Thoracic aorta (tissue), 2 donors: Measurements from ENCODE around the gene PLXNA2. TPM values are rescaled to one million over a fixed set of nuclear protein-coding genes. Genes with fewer than 3 reads are reported as not detected.

Experiments
- ATAC-seq: fragments of 150-250 bp; one replicate; pipeline ENCODE4 v1.8.0; 2017; ENCODE audit warnings: low read depth; ENCODE audit not compliant: insufficient number of reproducible peaks, low FRiP score
- DNase-seq: peaks from one replicate; pipeline ENCODE4 v3.0.0-alpha.2; 2020; ENCODE audit warnings: low spot score
- H3K27ac ChIP-seq, 2 donors: fragments of 200-600 bp; sonication (generic); 1 replicate in 1 of 2; 2 replicates in 1 of 2; pipeline ENCODE4 v1.5.1; 2016; ENCODE audit warnings: mild to moderate bottlenecking in 2 of 2, moderate library complexity in 2 of 2
- H3K27me3 ChIP-seq: fragments of 200-600 bp; sonication (generic); replicated peaks from 2 replicates; pipeline ENCODE4 v1.6.0; 2016; ENCODE audit warnings: mild to moderate bottlenecking; ENCODE audit not compliant: insufficient read depth
- H3K36me3 ChIP-seq: fragments of 200-600 bp; sonication (generic); one replicate; pipeline ENCODE4 v1.5.1; 2016
- H3K4me1 ChIP-seq, 2 donors: fragments of 200-600 bp; sonication (generic); 1 replicate in 1 of 2; 2 replicates in 1 of 2; pipeline versions ENCODE4 v1.5.1 to v1.6.0; 2016; ENCODE audit warnings: low read depth in 2 of 2, mild to moderate bottlenecking in 1 of 2; ENCODE audit not compliant: control insufficient read depth in 1 of 2
- H3K4me3 ChIP-seq: fragments of 200-600 bp; sonication (generic); 2 replicates; pipeline ENCODE4 v1.5.1; 2016; ENCODE audit warnings: mild to moderate bottlenecking
- H3K9me3 ChIP-seq: fragments of 200-600 bp; sonication (generic); 2 replicates; pipeline ENCODE4 v1.5.1; 2016
- total RNA-seq, 2 donors: library from RNA; depleted of rRNA; stranded (reverse); fragments of >200 nt; gene quantifications; one replicate each; pipeline versions ENCODE4 v1.1.0 to v1.2.3, GENCODE V29; 2016
- TF ChIP-seq, protein P1 (sequence below): fragments of 200-600 bp; sonication (generic); IDR thresholded peaks from one replicate; pipeline ENCODE4 v1.5.1; 2019; ENCODE audit warnings: antibody characterized with exemption

Gene PLXNA2, protein sequence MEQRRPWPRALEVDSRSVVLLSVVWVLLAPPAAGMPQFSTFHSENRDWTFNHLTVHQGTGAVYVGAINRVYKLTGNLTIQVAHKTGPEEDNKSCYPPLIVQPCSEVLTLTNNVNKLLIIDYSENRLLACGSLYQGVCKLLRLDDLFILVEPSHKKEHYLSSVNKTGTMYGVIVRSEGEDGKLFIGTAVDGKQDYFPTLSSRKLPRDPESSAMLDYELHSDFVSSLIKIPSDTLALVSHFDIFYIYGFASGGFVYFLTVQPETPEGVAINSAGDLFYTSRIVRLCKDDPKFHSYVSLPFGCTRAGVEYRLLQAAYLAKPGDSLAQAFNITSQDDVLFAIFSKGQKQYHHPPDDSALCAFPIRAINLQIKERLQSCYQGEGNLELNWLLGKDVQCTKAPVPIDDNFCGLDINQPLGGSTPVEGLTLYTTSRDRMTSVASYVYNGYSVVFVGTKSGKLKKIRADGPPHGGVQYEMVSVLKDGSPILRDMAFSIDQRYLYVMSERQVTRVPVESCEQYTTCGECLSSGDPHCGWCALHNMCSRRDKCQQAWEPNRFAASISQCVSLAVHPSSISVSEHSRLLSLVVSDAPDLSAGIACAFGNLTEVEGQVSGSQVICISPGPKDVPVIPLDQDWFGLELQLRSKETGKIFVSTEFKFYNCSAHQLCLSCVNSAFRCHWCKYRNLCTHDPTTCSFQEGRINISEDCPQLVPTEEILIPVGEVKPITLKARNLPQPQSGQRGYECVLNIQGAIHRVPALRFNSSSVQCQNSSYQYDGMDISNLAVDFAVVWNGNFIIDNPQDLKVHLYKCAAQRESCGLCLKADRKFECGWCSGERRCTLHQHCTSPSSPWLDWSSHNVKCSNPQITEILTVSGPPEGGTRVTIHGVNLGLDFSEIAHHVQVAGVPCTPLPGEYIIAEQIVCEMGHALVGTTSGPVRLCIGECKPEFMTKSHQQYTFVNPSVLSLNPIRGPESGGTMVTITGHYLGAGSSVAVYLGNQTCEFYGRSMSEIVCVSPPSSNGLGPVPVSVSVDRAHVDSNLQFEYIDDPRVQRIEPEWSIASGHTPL (N-terminal part only)
- 10 to 100 TPM; 30.2 to 62.2 TPM for total RNA-seq

DNA sequence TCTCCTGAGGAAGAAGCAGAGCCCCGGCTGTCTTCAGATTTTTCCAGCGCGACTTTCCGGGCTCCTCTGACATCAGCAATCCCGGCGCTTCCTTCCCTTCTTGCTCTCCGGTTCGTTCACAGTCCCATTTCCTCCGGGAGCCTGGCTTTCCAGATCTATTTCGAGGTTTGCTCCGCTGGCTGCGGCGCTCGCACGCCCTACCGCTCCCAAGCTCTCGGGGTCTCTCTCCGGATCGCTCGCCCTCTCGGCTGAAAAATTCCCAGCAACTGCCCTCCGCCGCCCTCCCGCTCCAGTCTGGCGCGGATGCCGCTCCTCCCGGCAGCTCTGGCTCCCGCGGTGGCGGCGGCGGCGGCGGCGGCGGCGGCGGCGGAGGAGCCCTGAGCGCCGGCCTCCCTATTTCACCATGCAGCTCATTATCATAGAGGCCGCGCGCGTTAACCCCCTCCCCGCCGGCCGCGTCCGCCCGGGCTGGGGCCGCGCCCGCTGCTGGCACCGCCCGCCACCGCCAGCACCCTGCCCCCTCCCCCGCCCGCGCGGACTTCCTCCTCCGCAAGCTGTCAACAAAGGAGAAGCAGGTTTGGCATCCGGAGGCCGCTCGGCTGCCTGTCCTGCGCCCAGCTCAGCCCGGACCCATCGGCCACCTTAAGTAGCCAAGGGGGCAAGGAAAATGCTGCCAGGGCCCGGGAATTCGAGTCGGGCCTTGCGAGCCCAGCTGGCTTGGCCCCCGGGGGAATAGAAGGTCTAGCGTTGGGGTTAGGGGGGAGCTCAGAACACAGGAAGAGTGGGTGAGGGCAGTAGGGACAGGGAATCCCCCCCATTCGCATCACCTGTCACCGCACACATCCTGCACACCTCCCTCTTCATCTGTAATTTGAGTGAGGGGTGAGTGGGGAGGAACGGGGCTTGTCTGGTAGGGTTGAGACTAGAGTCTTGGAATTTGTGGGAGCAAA is at the start of gene PLXNA2:
Gene PLXNA2 (minus strand): TSS at position 418 of the 950 bp plus-strand sequence. CDS start 26,462 bp downstream, outside the sequence.
- H3K27ac ChIP-seq, result peak within 1 kb of the TSS; percentile 84 to 88
- peak; percentile 43 for ATAC-seq
- peaks cover 36 to 68% of the 10 kb centered on the region in 2 donors for H3K4me1 ChIP-seq
- peak; percentile 40 for DNase-seq
- H3K27me3 ChIP-seq, result no peaks in the 10 kb centered on the region
- TF ChIP-seq, protein P1, sequence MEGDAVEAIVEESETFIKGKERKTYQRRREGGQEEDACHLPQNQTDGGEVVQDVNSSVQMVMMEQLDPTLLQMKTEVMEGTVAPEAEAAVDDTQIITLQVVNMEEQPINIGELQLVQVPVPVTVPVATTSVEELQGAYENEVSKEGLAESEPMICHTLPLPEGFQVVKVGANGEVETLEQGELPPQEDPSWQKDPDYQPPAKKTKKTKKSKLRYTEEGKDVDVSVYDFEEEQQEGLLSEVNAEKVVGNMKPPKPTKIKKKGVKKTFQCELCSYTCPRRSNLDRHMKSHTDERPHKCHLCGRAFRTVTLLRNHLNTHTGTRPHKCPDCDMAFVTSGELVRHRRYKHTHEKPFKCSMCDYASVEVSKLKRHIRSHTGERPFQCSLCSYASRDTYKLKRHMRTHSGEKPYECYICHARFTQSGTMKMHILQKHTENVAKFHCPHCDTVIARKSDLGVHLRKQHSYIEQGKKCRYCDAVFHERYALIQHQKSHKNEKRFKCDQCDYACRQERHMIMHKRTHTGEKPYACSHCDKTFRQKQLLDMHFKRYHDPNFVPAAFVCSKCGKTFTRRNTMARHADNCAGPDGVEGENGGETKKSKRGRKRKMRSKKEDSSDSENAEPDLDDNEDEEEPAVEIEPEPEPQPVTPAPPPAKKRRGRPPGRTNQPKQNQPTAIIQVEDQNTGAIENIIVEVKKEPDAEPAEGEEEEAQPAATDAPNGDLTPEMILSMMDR, result no peak
- no peaks in the 10 kb centered on the region for H3K36me3 ChIP-seq
- H3K9me3 ChIP-seq, result no peaks in the 10 kb centered on the region
- peak within 1 kb of the TSS; percentile 80 for H3K4me3 ChIP-seq

DNA sequence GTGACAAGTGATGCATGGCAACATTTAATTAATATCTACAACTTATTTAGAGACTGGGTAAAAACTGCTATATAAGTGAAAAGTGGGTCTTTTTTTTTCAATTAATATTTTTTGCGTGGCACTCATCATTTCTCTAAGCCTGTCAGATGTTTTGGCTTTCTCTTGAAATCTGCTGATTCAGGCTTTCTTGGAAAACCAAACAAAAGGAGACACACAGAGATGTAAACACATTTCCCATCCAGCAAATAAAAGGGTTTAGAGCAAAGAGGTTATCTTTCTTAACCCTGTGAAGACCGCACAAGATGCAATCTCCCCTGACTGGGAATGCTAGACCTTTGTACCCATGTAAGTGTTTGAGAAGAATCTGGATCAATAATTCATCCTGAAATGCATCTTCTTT is 48.7 kb upstream of the PLXNA2 start:
- no peak for DNase-seq
- H3K27me3 ChIP-seq, result no peaks in the 10 kb centered on the region
- ATAC-seq, result no peak
- no peak overlapping the region for H3K27ac ChIP-seq
- H3K4me3 ChIP-seq, result no peak overlapping the region
- no peaks in the 10 kb centered on the region for H3K36me3 ChIP-seq
- no peaks in the 10 kb centered on the region for H3K9me3 ChIP-seq
- TF ChIP-seq, protein P1, result no peak
- no peaks in the 10 kb centered on the region for H3K4me1 ChIP-seq

DNA sequence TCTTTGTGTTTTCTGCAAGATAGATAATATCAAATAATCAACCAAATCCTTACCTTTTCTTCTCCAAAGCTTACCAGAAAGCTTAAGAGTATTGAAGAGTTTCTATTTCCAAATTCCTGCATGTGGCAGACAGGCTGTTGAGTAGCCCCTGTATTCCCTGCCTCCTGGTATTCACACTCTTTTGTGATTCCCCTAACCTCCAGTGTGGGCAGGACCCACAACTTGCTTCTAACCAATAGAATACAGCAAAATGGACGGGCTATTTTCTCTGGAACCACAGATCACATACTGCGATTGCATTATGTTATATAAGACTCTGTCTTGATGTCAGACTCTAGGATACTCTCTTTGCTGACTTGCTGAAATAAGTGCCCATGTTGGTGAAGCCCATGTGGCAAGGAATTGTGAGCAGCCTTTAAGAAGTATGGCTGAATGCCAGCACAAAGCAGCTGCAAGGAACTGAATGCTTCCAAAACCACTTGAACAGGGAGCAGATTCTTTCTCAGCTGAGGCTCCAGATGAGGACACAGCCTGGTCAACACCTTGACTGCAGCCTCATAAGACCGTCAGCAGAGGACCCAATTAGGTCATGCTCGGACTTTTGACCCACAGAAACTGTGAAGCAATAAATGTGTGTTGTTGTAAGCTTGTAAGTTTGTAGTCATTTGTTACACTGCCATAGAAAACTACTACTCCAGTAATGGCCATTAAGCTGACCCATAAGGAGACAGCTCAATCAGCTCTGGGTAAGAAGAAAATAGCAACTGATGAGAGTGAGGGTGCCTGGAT is 47.9 kb upstream of the PLXNA2 start:
- ATAC-seq (no peak), DNase-seq (no peak)
- no peaks in the 10 kb centered on the region for H3K9me3 ChIP-seq
- TF ChIP-seq, protein P1, result no peak
- H3K4me1 ChIP-seq, result no peaks in the 10 kb centered on the region
- H3K27ac ChIP-seq, result no peak overlapping the region
- no peaks in the 10 kb centered on the region for H3K27me3 ChIP-seq
- H3K4me3 ChIP-seq, result no peak overlapping the region
- no peaks in the 10 kb centered on the region for H3K36me3 ChIP-seq

DNA sequence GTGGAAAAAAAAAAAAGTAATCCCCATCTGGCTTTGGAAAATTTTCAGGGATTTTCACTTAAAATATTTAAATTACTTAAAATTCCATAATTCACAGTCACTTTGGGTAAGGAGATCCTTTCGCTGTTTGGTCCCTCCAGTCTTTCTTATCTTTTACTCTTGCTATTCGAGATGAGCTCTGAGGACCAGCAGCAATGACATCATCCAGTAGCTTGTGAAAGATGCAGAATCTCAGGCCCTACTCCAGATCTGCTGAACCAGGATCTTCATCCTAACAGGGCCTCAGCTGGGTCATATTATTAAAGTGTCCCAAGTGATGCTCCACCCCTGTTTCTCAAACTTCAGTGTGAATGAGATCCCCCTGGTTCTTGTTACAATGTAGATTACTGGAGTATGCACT is 46.9 kb upstream of the PLXNA2 start:
- Histone ChIP-seq H3K4me3 (no peak overlapping the region), H3K27ac (no peak overlapping the region), H3K9me3 (no peaks in the 10 kb centered on the region), H3K27me3 (no peaks in the 10 kb centered on the region), H3K36me3 (no peaks in the 10 kb centered on the region), H3K4me1 (no peaks in the 10 kb centered on the region)
- DNase-seq (no peak), ATAC-seq (no peak)
- TF ChIP-seq, protein P1, result no peak
